K562 (cell line): ENCODE data around the gene ZSCAN2. TPM values are rescaled to one million over a fixed set of nuclear protein-coding genes. Genes with fewer than 3 reads are reported as not detected.

ENCODE experiments used
- ATAC-seq: fragments of 200-7000 bp; cut with Tn5 transposase; 3 replicates; pipeline ENCODE4 v1.9.1; 2020; ENCODE audit warnings: moderate library complexity
- BruUV-seq: library from RNA; stranded (reverse); fragments of 400-500 nt; replicated peaks from 2 replicates; lab custom pipeline; 2021; lab: Mats Ljungman, UMichigan
- CTCF ChIA-PET: fragments of 300-600 bp; formaldehyde crosslinking; extraction: SDS; loops from one replicate; lab custom pipeline; 2021; ENCODE audit warnings: low intra/inter-chr PET ratio; lab: Yijun Ruan, JAX
- POLR2A ChIA-PET: fragments of 300-600, 350-650 bp; sonication (Branson Sonifier 250); formaldehyde crosslinking; extraction: SDS; loops from one replicate; lab custom pipeline; 2021; ENCODE audit warnings: antibody characterized with exemption, inconsistent platforms; lab: Yijun Ruan, JAX
- DNase-seq, 4 experiments: peaks; one replicate each; pipeline versions ENCODE4 v3.0.0 to v3.0.0-alpha.2; 2011 to 2018; ENCODE audit warnings: low spot score in 3 of 4, mixed read lengths in 3 of 4; ENCODE audit errors: extremely low read depth in 1 of 4
- FAIRE-seq: peaks from 2 replicates; lab custom pipeline; 2011; peaks lifted over from hg19 to GRCh38; lab: Jason Lieb, UNC
- H2AFZ ChIP-seq: 2 replicates; pipeline ENCODE4 v1.6.0; 2011; ENCODE audit warnings: low read depth, low read length, control low read depth, inconsistent platforms
- H3K27ac ChIP-seq: fragments of 200-600 bp; 3 replicates; pipeline ENCODE4 v1.8.0; 2011; ENCODE audit warnings: low read depth, mild to moderate bottlenecking, control low read depth, inconsistent platforms, low read length, moderate library complexity, mixed read lengths; ENCODE audit errors: extremely low read depth
- H3K27me3 ChIP-seq, 2 experiments: fragments of 300-600 bp in 1 of 2; 2 replicates in 1 of 2; 3 replicates in 1 of 2; pipeline versions ENCODE4 v1.6.0 to v1.8.0; 2011; ENCODE audit warnings: inconsistent platforms in 2 of 2, low read length in 2 of 2, mild to moderate bottlenecking in 1 of 2, mixed read lengths in 1 of 2, moderate library complexity in 1 of 2; ENCODE audit not compliant: control insufficient read depth in 2 of 2, insufficient read depth in 2 of 2
- H3K36me3 ChIP-seq: fragments of 300-600 bp; 3 replicates; pipeline ENCODE4 v1.8.0; 2011; ENCODE audit warnings: mild to moderate bottlenecking, low read length, inconsistent platforms; ENCODE audit not compliant: control insufficient read depth, insufficient read depth
- H3K4me1 ChIP-seq, 2 experiments: fragments of 200-600 bp in 1 of 2; replicated peaks in 1 of 2; 2 replicates in 1 of 2; 3 replicates in 1 of 2; pipeline versions ENCODE4 v1.5.1 to v1.8.0; 2011; ENCODE audit warnings: inconsistent platforms in 2 of 2, low read length in 2 of 2, mild to moderate bottlenecking in 1 of 2, mixed read lengths in 1 of 2, moderate library complexity in 1 of 2; ENCODE audit not compliant: control insufficient read depth in 2 of 2, insufficient read depth in 2 of 2
- H3K4me2 ChIP-seq: 2 replicates; pipeline ENCODE4 v1.6.1; 2011; ENCODE audit warnings: low read length, control low read depth, inconsistent platforms, mixed read lengths; ENCODE audit not compliant: insufficient read depth
- H3K4me3 ChIP-seq: fragments of 200-600 bp; sonication (generic), shearing (Covaris generic); 2 replicates; pipeline ENCODE4 v1.5.1; 2016; ENCODE audit warnings: control low read depth, inconsistent platforms
- H3K79me2 ChIP-seq: fragments of 200-600 bp; 3 replicates; pipeline ENCODE4 v1.8.0; 2011; ENCODE audit warnings: low read length, inconsistent platforms; ENCODE audit not compliant: control insufficient read depth, insufficient read depth
- H3K9ac ChIP-seq, 2 experiments: 2 replicates each; pipeline versions ENCODE4 v1.6.0 to v1.6.1; 2011; ENCODE audit warnings: low read depth in 2 of 2, low read length in 2 of 2, control low read depth in 1 of 2, inconsistent platforms in 1 of 2, mild to moderate bottlenecking in 1 of 2, mixed read lengths in 1 of 2; ENCODE audit not compliant: insufficient read depth in 1 of 2
- H3K9me1 ChIP-seq: one replicate; pipeline ENCODE4 v1.6.0; 2011; ENCODE audit warnings: inconsistent platforms, mild to moderate bottlenecking, low read length, moderate library complexity; ENCODE audit not compliant: control insufficient read depth, insufficient read depth
- H3K9me3 ChIP-seq: replicated peaks from 2 replicates; pipeline ENCODE4 v1.5.1; 2011; ENCODE audit warnings: low read depth, low read length, inconsistent platforms; ENCODE audit not compliant: control insufficient read depth, insufficient read depth
- H4K20me1 ChIP-seq: replicated peaks from 2 replicates; pipeline ENCODE4 v1.6.1; 2011; ENCODE audit warnings: low read length, inconsistent platforms, mixed read lengths; ENCODE audit not compliant: control insufficient read depth, insufficient read depth
- AFF4 ChIP-seq: sonication (generic); formaldehyde crosslinking; IDR thresholded peaks from 2 replicates; pipeline ENCODE4 v1.8.0; 2023; ENCODE audit warnings: mild to moderate bottlenecking, missing genetic modification reagents
- POLR2G ChIP-seq: fragments of 200-400 bp; formaldehyde crosslinking; IDR thresholded peaks from 2 replicates; pipeline ENCODE4 v1.6.1; 2017; ENCODE audit warnings: low read depth, mild to moderate bottlenecking, antibody characterized with exemption, low read length, moderate library complexity
- STAT5A ChIP-seq: IDR thresholded peaks from 2 replicates; pipeline ENCODE4 v1.6.1; 2012; ENCODE audit warnings: low read length, inconsistent platforms, borderline replicate concordance
- TEAD2 ChIP-seq: fragments of 450-650 bp; IDR thresholded peaks from 2 replicates; pipeline ENCODE4 v1.6.1; 2016; ENCODE audit warnings: missing genetic modification characterization, control low read depth, missing compliant biosample characterization
- ZNF444 ChIP-seq: fragments of 250-450 bp; sonication (Bioruptor Pico); IDR thresholded peaks from 2 replicates; pipeline ENCODE4 v1.4.0; 2020; ENCODE audit warnings: mild to moderate bottlenecking, moderate library complexity
- WGBS: fragments of 100-300 bp; shearing (Covaris generic); methylation state at CpG from one replicate; pipeline ENCODE4 v1.1.6; 2016; ENCODE audit warnings: low coverage, mixed read lengths; ENCODE audit not compliant: insufficient coverage; ENCODE audit errors: missing lambda C conversion rate; 5-methylcytosine and 5-hydroxymethylcytosine counted together
- in situ Hi-C: fragments of 300-500 bp; cut with MboI; formaldehyde crosslinking; loops from 4 replicates; pipeline ENCODE4 v1.15.0; 2018; ENCODE audit warnings: inconsistent platforms, mixed read lengths
- intact Hi-C: fragments of 100-400 bp; cut with micrococcal nuclease; formaldehyde crosslinking; loops from 2 replicates; pipeline ENCODE4 v1.14.2; 2022
- polyA plus RNA-seq, 8 experiments: library from polyadenylated mRNA; depleted of rRNA in 4 of 8; stranded (reverse) in 5 of 8; unstranded in 3 of 8; fragments of >200 nt; fragmentation: Nextera tagmentation in 2 of 8; fragmentation: Illumina TruSeq in 1 of 8; extraction: Ambion mirVana in 2 of 8; extraction: Trizol in 1 of 8; gene quantifications; 2 replicates each; pipeline versions ENCODE4 v1.2.1 to v1.2.3, GENCODE V29; 2011 to 2014; ENCODE audit warnings: inconsistent platforms in 1 of 8, missing spikeins in 1 of 8
- total RNA-seq, 7 experiments: library from RNA; depleted of rRNA in 6 of 7; stranded (reverse); fragments of >200 nt in 6 of 7; fragmentation: Illumina TruSeq in 2 of 7; extraction: Trizol in 2 of 7; gene quantifications; 2 replicates each; pipeline versions ENCODE4 v1.2.1 to v1.2.3, GENCODE V29; 2011 to 2021; ENCODE audit warnings: low replicate concordance in 1 of 7

ZSCAN2 gene
- total and polyA plus RNA-seq, 9 of the 15 experiments (the other 6 are each of a cell fraction or from before 2014, with no cell fraction given), result 1.7 to 14.2 (median 6.6) TPM

GRCh38 chr15:84657748-84658079 lies 56.9 kb downstream of the ZSCAN2 start:
- Histone ChIP-seq H2AFZ (no peak overlapping the region), H3K9ac (no peak overlapping the region), H4K20me1 (no peaks in the 10 kb centered on the region), H3K79me2 (peaks cover 14% of the 10 kb centered on the region), H3K4me2 (no peak overlapping the region), H3K9me1 (no peaks in the 10 kb centered on the region), H3K27me3 (no peaks in the 10 kb centered on the region), H3K9me3 (no peaks in the 10 kb centered on the region), H3K27ac (no peak overlapping the region), H3K4me1 (peaks cover 6 to 24% of the 10 kb centered on the region in 2 experiments; a peak in 3 of 5 replicates), H3K36me3 (peaks cover 5% of the 10 kb centered on the region; the same call in 2 of the 3 replicates), H3K4me3 (no peak overlapping the region)
- FAIRE-seq, result no peak
- WGBS, result 93% methylated on average over 16 of the region's 17 CpGs
- BruUV-seq, result no TSS peak
- no peak for DNase-seq
- intact Hi-C loops, result no loop called here
- ChIA-PET POLR2A (interaction anchor here (1.3 kb wide), 1 partner anchor 9 kb away, joined by 3 read pairs; no protein-coding TSS in a partner anchor), CTCF (no interaction called here)
- in situ Hi-C loops, result no loop called here
- ATAC-seq, result no peak
- TF ChIP-seq ZNF444 (no peak), TEAD2 (tag) (no peak), STAT5A (no peak)

GRCh38 chr15:84658080-84658787 lies 57.4 kb downstream of the ZSCAN2 start, which contains the start of gene NMB:
Gene NMB (minus strand): TSS chr15:84658199. CDS start chr15:84658152, 47 bp downstream.
- POLR2A ChIA-PET, result interaction anchor here (0.5 kb wide), 1 partner anchor 225 kb away, joined by 3 read pairs; no protein-coding TSS in a partner anchor
- H4K20me1 ChIP-seq, result no peaks in the 10 kb centered on the region
- intact Hi-C loops, result no loop called here
- H3K36me3 ChIP-seq, result peaks cover 4% of the 10 kb centered on the region; the same call in 2 of the 3 replicates
- BruUV-seq, result no TSS peak
- H3K4me1 ChIP-seq, result peaks cover 4 to 19% of the 10 kb centered on the region in 2 experiments; a peak in 3 of 5 replicates
- FAIRE-seq, result no peak
- no peak within 1 kb of the TSS for H3K27ac ChIP-seq
- TF ChIP-seq POLR2G (peak; percentile 60; the same call in 1 of the 2 replicates), AFF4 (no peak)
- peaks cover 9% of the 10 kb centered on the region for H3K79me2 ChIP-seq
- no peak for ATAC-seq
- H3K9me1 ChIP-seq, result no peaks in the 10 kb centered on the region
- in situ Hi-C loops, result no loop called here
- H3K9ac ChIP-seq, result 0 out of 4 replicates have a peak within 1 kb of the TSS, but pooled peaks of 1 of the 2 experiments have one; percentile 6
- 92% methylated on average over 26 of the region's 61 CpGs for WGBS
- H2AFZ ChIP-seq, result no peak within 1 kb of the TSS
- CTCF ChIA-PET, result no interaction called here
- H3K27me3 ChIP-seq, result no peaks in the 10 kb centered on the region
- no peak for DNase-seq
- no peak within 1 kb of the TSS for H3K4me2 ChIP-seq
- no peak within 1 kb of the TSS for H3K4me3 ChIP-seq
- H3K9me3 ChIP-seq, result no peaks in the 10 kb centered on the region
